Naive thymus-derived CD4-positive, alpha-beta T cell (primary cell): ENCODE data around the gene CD244. TPM values are rescaled to one million over a fixed set of nuclear protein-coding genes. Genes with fewer than 3 reads are reported as not detected.

Source experiments
- ATAC-seq: fragments of 150-1000 bp; cut with Tn5 transposase; 2 replicates; pipeline ENCODE4 v1.10.0; 2021; ENCODE audit warnings: mild to moderate bottlenecking, moderate library complexity
- CTCF ChIA-PET: fragments of 350-600 bp; sonication (Branson Sonifier 250); formaldehyde crosslinking; loops from one replicate; lab custom pipeline; 2021; ENCODE audit warnings: antibody characterized with exemption; lab: Charles Lee
- POLR2A ChIA-PET: fragments of 350-600 bp; sonication (Branson Sonifier 250); formaldehyde crosslinking; loops from one replicate; lab custom pipeline; 2021; ENCODE audit warnings: antibody characterized with exemption, inconsistent platforms; lab: Charles Lee
- DNase-seq, 9 donors: peaks; one replicate each; pipeline versions ENCODE4 v3.0.0 to v3.0.0-alpha.2; 2020 to 2022; ENCODE audit warnings: mixed read lengths in 1 of 9
- H3K27ac ChIP-seq: one replicate; pipeline ENCODE4 v1.7.0; 2013; ENCODE audit warnings: mild to moderate bottlenecking, low read depth, low read length, moderate library complexity
- H3K27me3 ChIP-seq, 2 donors: one replicate each; pipeline ENCODE4 v1.7.0; 2013; ENCODE audit warnings: low read length in 2 of 2, mild to moderate bottlenecking in 2 of 2, moderate library complexity in 2 of 2; ENCODE audit not compliant: control insufficient read depth in 2 of 2, insufficient read depth in 2 of 2
- H3K36me3 ChIP-seq, 3 experiments: 1 replicate in 2 of 3; 2 replicates in 1 of 3; pipeline ENCODE4 v1.7.0; 2013; ENCODE audit warnings: low read length in 3 of 3, mild to moderate bottlenecking in 3 of 3, moderate library complexity in 1 of 3; ENCODE audit not compliant: insufficient read depth in 3 of 3, control insufficient read depth in 2 of 3
- H3K4me1 ChIP-seq, 2 donors: one replicate each; pipeline ENCODE4 v1.7.0; 2013; ENCODE audit warnings: low read length in 2 of 2, mild to moderate bottlenecking in 2 of 2, moderate library complexity in 1 of 2; ENCODE audit not compliant: control insufficient read depth in 2 of 2, insufficient read depth in 2 of 2
- H3K4me3 ChIP-seq: 2 replicates; pipeline ENCODE4 v1.7.0; 2013; ENCODE audit warnings: mild to moderate bottlenecking, low read length
- H3K9me3 ChIP-seq, 3 experiments: 1 replicate in 2 of 3; 2 replicates in 1 of 3; pipeline ENCODE4 v1.7.0; 2013; ENCODE audit warnings: low read length in 3 of 3; ENCODE audit not compliant: control insufficient read depth in 2 of 3
- H3K27ac Mint-ChIP-seq, 9 donors: one replicate each; pipeline ENCODE4 v1.8.0; 2020 to 2022; ENCODE audit warnings: mixed read lengths in 9 of 9, mild to moderate bottlenecking in 8 of 9, moderate library complexity in 5 of 9, inconsistent platforms in 2 of 9
- H3K27me3 Mint-ChIP-seq, 5 donors: one replicate each; pipeline ENCODE4 v1.8.0; 2021 to 2022; ENCODE audit warnings: mixed read lengths in 5 of 5, mild to moderate bottlenecking in 1 of 5
- H3K36me3 Mint-ChIP-seq, 5 donors: one replicate each; pipeline ENCODE4 v1.8.0; 2020 to 2022; ENCODE audit warnings: mixed read lengths in 5 of 5, mild to moderate bottlenecking in 3 of 5, inconsistent platforms in 1 of 5
- H3K4me1 Mint-ChIP-seq, 7 donors: one replicate each; pipeline ENCODE4 v1.8.0; 2020 to 2022; ENCODE audit warnings: mixed read lengths in 7 of 7, mild to moderate bottlenecking in 3 of 7, inconsistent platforms in 1 of 7
- H3K4me3 Mint-ChIP-seq, 10 donors: one replicate each; pipeline ENCODE4 v1.8.0; 2020 to 2022; ENCODE audit warnings: mild to moderate bottlenecking in 10 of 10, mixed read lengths in 10 of 10, moderate library complexity in 6 of 10, inconsistent platforms in 2 of 10
- H3K9me3 Mint-ChIP-seq, 11 donors: one replicate each; pipeline ENCODE4 v1.8.0; 2020 to 2022; ENCODE audit warnings: mixed read lengths in 11 of 11, mild to moderate bottlenecking in 4 of 11, inconsistent platforms in 1 of 11, moderate library complexity in 1 of 11
- intact Hi-C, 2 donors: fragments of 100-400 bp; cut with micrococcal nuclease; formaldehyde crosslinking; loops; one replicate each; pipeline ENCODE4 v1.15.1; 2023
- polyA plus RNA-seq, 2 donors: library from polyadenylated mRNA; unstranded; fragments of 300-500 nt; fragmentation: Illumina TruSeq; gene quantifications; one replicate each; pipeline ENCODE4 v1.2.3, GENCODE V29; 2021
- total RNA-seq, 6 experiments: library from RNA in 5 of 6; stranded (reverse) in 5 of 6; gene quantifications; 1 replicate in 5 of 6; 2 replicates in 1 of 6; pipeline ENCODE4 v1.2.3 and lab custom pipeline; 2021 to 2026

The CD244 gene
- total and polyA plus RNA-seq, 7 experiments from 2014 or later = 0.27 to 33.6 (median 3.9) TPM

GRCh38 chr1:160798439-160798838 lies 64.2 kb downstream of the CD244 start:
- Histone ChIP-seq H3K27me3 (no peaks in the 10 kb centered on the region), H3K36me3 (peaks cover 0 to 16% (median 4%) of the 10 kb centered on the region in 3 experiments), H3K4me3 (peak overlapping the region; percentile 66), H3K27ac (peak overlapping the region; percentile 83), H3K4me1 (peaks cover 35 to 38% of the 10 kb centered on the region in 2 donors), H3K9me3 (no peaks in the 10 kb centered on the region)
- no peak for ATAC-seq
- intact Hi-C loops = loop anchor here (1.0 to 5.0 kb wide), 5 partner anchors 9 to 319 kb away; partner anchors contain the start of genes NIT1 (in 1 of the 2) and PFDN2 (in 1 of the 2)
- peak overlapping the region; percentile 75 to 99 (median 98) for H3K4me3 Mint-ChIP-seq
- POLR2A ChIA-PET = interaction anchor here (0.7 to 4.4 kb wide), 19 partner anchors 10 to 454 kb away, joined by 3 to 21 read pairs (median 6); partner anchors contain the start of gene USF1
- H3K27me3 Mint-ChIP-seq = peaks cover 0 to 22% (median 0%) of the 10 kb centered on the region in 5 donors
- CTCF ChIA-PET = interaction anchor here (0.8 to 5.7 kb wide), 10 partner anchors 8 to 72 kb away, joined by 3 to 43 read pairs (median 12); no protein-coding TSS in a partner anchor
- no peak for DNase-seq
- peaks cover 0 to 2% (median 0%) of the 10 kb centered on the region in 11 donors for H3K9me3 Mint-ChIP-seq
- H3K27ac Mint-ChIP-seq = peak overlapping the region; percentile 75 to 99 (median 99)
- peaks cover 8 to 42% (median 36%) of the 10 kb centered on the region in 5 donors for H3K36me3 Mint-ChIP-seq
- peaks cover 46 to 84% (median 67%) of the 10 kb centered on the region in 7 donors for H3K4me1 Mint-ChIP-seq

DNA sequence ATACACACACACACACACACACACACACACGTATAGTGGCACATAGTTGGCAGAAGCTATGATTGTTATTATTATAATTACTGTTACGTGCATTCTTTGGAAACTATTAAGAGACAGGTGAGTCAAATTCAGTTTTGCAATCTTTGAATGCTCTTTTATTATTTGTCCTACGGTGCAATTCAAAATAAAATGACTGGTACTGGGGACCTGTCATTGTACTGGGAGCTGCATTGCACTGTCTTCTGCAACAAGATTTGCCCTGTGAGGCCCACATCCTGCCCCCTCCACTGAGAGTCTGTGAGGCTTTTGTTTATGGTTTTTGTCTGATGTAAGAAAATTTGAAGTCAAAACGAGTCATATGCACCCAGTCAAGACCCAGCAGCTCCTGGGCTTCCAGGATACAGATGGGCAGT lies 64.8 kb downstream of the CD244 start:
- H3K27ac Mint-ChIP-seq = peak overlapping the region; percentile 91 to 99 (median 99)
- H3K4me1 Mint-ChIP-seq = peaks cover 42 to 78% (median 61%) of the 10 kb centered on the region in 7 donors
- CTCF ChIA-PET = interaction anchor here (0.7 to 5.7 kb wide), 13 partner anchors 9 to 154 kb away, joined by 3 to 43 read pairs (median 8); no protein-coding TSS in a partner anchor
- DNase-seq = peak in 8 of 9 donors; percentile 46 to 83 (median 78)
- ATAC-seq = peak; percentile 51
- peaks cover 0 to 12% (median 4%) of the 10 kb centered on the region in 3 experiments for H3K36me3 ChIP-seq
- H3K4me3 Mint-ChIP-seq = peak overlapping the region; percentile 86 to 99 (median 98)
- H3K4me1 ChIP-seq = peaks cover 35 to 37% of the 10 kb centered on the region in 2 donors
- no peaks in the 10 kb centered on the region for H3K9me3 ChIP-seq
- H3K4me3 ChIP-seq = peak overlapping the region; percentile 66
- H3K36me3 Mint-ChIP-seq = peaks cover 8 to 37% (median 30%) of the 10 kb centered on the region in 5 donors
- peaks cover 0 to 2% (median 0%) of the 10 kb centered on the region in 11 donors for H3K9me3 Mint-ChIP-seq
- intact Hi-C loops = loop anchor here (1.0 to 5.0 kb wide), 7 partner anchors 9 to 319 kb away; partner anchors contain the start of genes NIT1 (in 1 of the 2) and PFDN2 (in 1 of the 2)
- H3K27me3 ChIP-seq = no peaks in the 10 kb centered on the region
- POLR2A ChIA-PET = interaction anchor here (0.6 to 4.4 kb wide), 19 partner anchors 10 to 453 kb away, joined by 3 to 21 read pairs (median 6); partner anchors contain the start of gene USF1
- H3K27me3 Mint-ChIP-seq = peaks cover 0 to 24% (median 0%) of the 10 kb centered on the region in 5 donors
- peak overlapping the region; percentile 83 for H3K27ac ChIP-seq

DNA sequence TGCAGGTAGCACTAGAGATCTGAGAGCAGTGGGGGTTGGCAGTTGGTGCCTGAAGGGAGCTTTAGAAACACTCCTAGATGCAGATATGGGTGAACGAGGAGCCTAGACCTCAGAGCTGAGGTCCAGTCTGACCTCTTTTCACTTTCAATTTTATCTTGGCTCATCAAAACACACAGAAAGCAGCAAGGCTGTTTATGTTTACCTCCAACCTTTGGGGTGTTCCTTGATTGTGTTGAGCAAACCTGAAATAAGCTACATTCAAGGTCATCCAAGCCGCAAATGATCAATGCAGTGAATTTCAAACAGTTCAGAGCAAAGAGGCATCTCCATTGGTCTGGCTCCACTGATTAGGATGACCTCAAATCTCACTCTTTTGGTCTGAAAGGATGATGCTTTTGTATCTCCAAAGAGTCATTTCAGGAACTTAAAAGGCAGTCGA lies 65.4 kb downstream of the CD244 start:
- Histone ChIP-seq H3K9me3 (no peaks in the 10 kb centered on the region), H3K4me1 (peaks cover 33 to 37% of the 10 kb centered on the region in 2 donors), H3K36me3 (peaks cover 0 to 9% (median 4%) of the 10 kb centered on the region in 3 experiments), H3K27ac (peak overlapping the region; percentile 83), H3K4me3 (peak overlapping the region; percentile 66), H3K27me3 (no peaks in the 10 kb centered on the region)
- H3K27me3 Mint-ChIP-seq = peaks cover 0 to 21% (median 0%) of the 10 kb centered on the region in 5 donors
- intact Hi-C loops = loop anchor here (2.0 to 5.0 kb wide), 4 partner anchors 40 to 320 kb away; partner anchors contain the start of genes NIT1 (in 1 of the 2) and PFDN2 (in 1 of the 2)
- peaks cover 4 to 31% (median 25%) of the 10 kb centered on the region in 5 donors for H3K36me3 Mint-ChIP-seq
- ChIA-PET CTCF (interaction anchor here (1.0 to 5.7 kb wide), 10 partner anchors 10 to 154 kb away, joined by 3 to 43 read pairs (median 8); no protein-coding TSS in a partner anchor), POLR2A (interaction anchor here (0.6 to 4.4 kb wide), 19 partner anchors 8 to 768 kb away, joined by 3 to 21 read pairs (median 7); partner anchors contain the start of genes CD48 and USF1)
- peaks cover 39 to 74% (median 56%) of the 10 kb centered on the region in 7 donors for H3K4me1 Mint-ChIP-seq
- peak overlapping the region; percentile 91 to 99 (median 99) for H3K27ac Mint-ChIP-seq
- DNase-seq = no peak
- no peaks in the 10 kb centered on the region for H3K9me3 Mint-ChIP-seq
- H3K4me3 Mint-ChIP-seq = peak overlapping the region; percentile 86 to 99 (median 98)
- no peak for ATAC-seq

DNA sequence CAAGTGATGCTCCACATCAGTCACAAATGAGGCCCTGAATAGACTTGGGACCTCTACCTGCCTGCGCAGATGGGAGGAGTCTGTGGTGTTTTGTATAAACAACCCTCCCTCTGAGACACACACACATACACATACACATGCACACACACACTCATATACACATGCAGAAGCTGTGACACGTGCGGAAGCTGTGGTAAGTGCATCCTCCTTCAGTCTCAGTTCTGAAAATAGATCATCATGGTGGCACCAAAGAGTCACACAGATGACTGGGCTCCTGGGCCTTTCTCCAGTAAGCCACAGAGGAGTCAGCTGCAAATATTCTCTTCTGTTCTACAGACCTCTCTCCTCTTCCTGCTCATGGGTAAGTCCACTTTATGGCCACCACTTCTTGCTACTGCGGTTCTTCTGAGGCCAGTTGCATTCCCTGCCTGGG lies 66.7 kb downstream of the CD244 start, which contains the start of gene LY9:
TSS of gene LY9 (plus strand) at position 224 of the 433 bp plus-strand sequence. CDS start at position 238, 14 bp downstream.
- Mint-ChIP-seq H3K36me3 (peaks cover 4 to 24% (median 17%) of the 10 kb centered on the region in 5 donors), H3K4me3 (peak within 1 kb of the TSS; percentile 86 to 99 (median 98)), H3K27ac (peak within 1 kb of the TSS; percentile 91 to 99 (median 99)), H3K4me1 (peaks cover 31 to 66% (median 48%) of the 10 kb centered on the region in 7 donors), H3K27me3 (peaks cover 0 to 21% (median 0%) of the 10 kb centered on the region in 5 donors), H3K9me3 (no peaks in the 10 kb centered on the region)
- ChIA-PET POLR2A (interaction anchor here (0.7 to 3.8 kb wide), 21 partner anchors 10 to 534 kb away, joined by 3 to 21 read pairs (median 5); partner anchors contain the start of genes CD48, DCAF8 and USF1), CTCF (interaction anchor here (0.7 to 5.7 kb wide), 10 partner anchors 11 to 156 kb away, joined by 3 to 43 read pairs (median 7); no protein-coding TSS in a partner anchor)
- intact Hi-C loops = loop anchor here (1.0 to 5.0 kb wide), 9 partner anchors 8 to 321 kb away; partner anchors contain the start of genes NIT1 (in 1 of the 2) and PFDN2 (in 1 of the 2)
- H3K9me3 ChIP-seq = no peaks in the 10 kb centered on the region
- no peaks in the 10 kb centered on the region for H3K27me3 ChIP-seq
- ATAC-seq (peak; percentile 96), DNase-seq (peak; percentile 28 to 97 (median 94))
- peak within 1 kb of the TSS; percentile 66 for H3K4me3 ChIP-seq
- peak within 1 kb of the TSS; percentile 83 for H3K27ac ChIP-seq
- H3K36me3 ChIP-seq = no peaks in the 10 kb centered on the region
- peaks cover 22 to 29% of the 10 kb centered on the region in 2 donors for H3K4me1 ChIP-seq

DNA sequence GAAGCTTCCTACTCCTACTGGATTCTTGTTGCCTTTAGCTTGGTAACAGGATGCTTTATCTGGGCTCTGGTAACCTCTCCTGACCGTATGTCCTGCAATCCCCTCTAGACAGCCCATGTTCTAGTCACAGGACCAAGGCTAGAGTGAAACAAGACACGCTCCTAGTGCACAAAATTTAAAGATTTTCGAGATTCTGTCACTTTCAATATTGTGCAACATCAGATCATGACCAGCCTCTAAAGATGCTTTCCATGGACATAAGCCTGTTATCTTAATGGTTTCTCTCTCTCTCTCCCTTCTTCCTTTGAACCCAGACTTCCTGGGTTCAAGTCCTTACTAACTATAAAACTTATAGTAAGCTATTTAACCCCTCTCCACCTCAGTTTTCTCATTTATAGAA lies 68.3 kb downstream of the CD244 start:
- peaks cover 0 to 10% (median 8%) of the 10 kb centered on the region in 5 donors for H3K36me3 Mint-ChIP-seq
- peaks cover 0 to 15% (median 0%) of the 10 kb centered on the region in 5 donors for H3K27me3 Mint-ChIP-seq
- no peaks in the 10 kb centered on the region for H3K36me3 ChIP-seq
- no peak for ATAC-seq
- ChIA-PET POLR2A (interaction anchor here (1.4 to 3.2 kb wide), 4 partner anchors 20 to 82 kb away, joined by 5 to 17 read pairs (median 6); partner anchors contain the start of gene CD48), CTCF (interaction anchor here (1.0 to 5.7 kb wide), 4 partner anchors 26 to 81 kb away, joined by 3 to 43 read pairs (median 16); no protein-coding TSS in a partner anchor)
- peak overlapping the region in 8 of 9 donors; percentile 54 to 99 (median 88) for H3K27ac Mint-ChIP-seq
- H3K4me3 ChIP-seq = no peak overlapping the region
- H3K9me3 Mint-ChIP-seq = peaks cover 0 to 1% (median 0%) of the 10 kb centered on the region in 11 donors
- H3K4me1 Mint-ChIP-seq = peaks cover 32 to 57% (median 40%) of the 10 kb centered on the region in 7 donors
- intact Hi-C loops = no loop called here
- H3K4me3 Mint-ChIP-seq = no peak overlapping the region
- H3K9me3 ChIP-seq = no peaks in the 10 kb centered on the region
- H3K4me1 ChIP-seq = peaks cover 22% of the 10 kb centered on the region in 2 donors
- H3K27me3 ChIP-seq = no peaks in the 10 kb centered on the region
- H3K27ac ChIP-seq = no peak overlapping the region
- DNase-seq = no peak
